IMR-90 (cell line): ENCODE measurements around the gene DDHD1. TPM values are rescaled to one million over a fixed set of nuclear protein-coding genes. Genes with fewer than 3 reads are reported as not detected.

Experiments
- ATAC-seq: fragments of 200-7000 bp; cut with Tn5 transposase; 2 replicates; pipeline ENCODE4 v1.9.1; 2020; ENCODE audit warnings: low read depth, mild to moderate bottlenecking, moderate library complexity
- BruUV-seq: library from RNA; stranded (reverse); fragments of 400-500 nt; replicated peaks from 2 replicates; lab custom pipeline; 2021; lab: Mats Ljungman, UMichigan
- CTCF ChIA-PET: fragments of 300-600 bp; formaldehyde crosslinking; extraction: SDS; loops from one replicate; lab custom pipeline; 2021; ENCODE audit warnings: antibody characterized with exemption; lab: Yijun Ruan, JAX
- POLR2A ChIA-PET: fragments of 300-600 bp; sonication (Branson Sonifier 250); formaldehyde crosslinking; loops from one replicate; lab custom pipeline; 2022; ENCODE audit warnings: antibody characterized with exemption; ENCODE audit not compliant: unreplicated experiment; lab: Charles Lee
- DNase-seq: peaks from one replicate; pipeline ENCODE4 v3.0.0; 2013
- H2AFZ ChIP-seq: replicated peaks from 2 replicates; pipeline ENCODE3; 2013; ENCODE audit warnings: low read length, mild to moderate bottlenecking; ENCODE audit not compliant: poor library complexity
- H2AK5ac ChIP-seq: 2 replicates; pipeline ENCODE4 v1.6.1; 2013; ENCODE audit warnings: low read depth, low read length, inconsistent platforms
- H2AK9ac ChIP-seq: replicated peaks from 2 replicates; pipeline ENCODE3; 2013; ENCODE audit warnings: mild to moderate bottlenecking, low read depth, low read length, moderate library complexity; ENCODE audit not compliant: poor library complexity
- H2BK120ac ChIP-seq: 2 replicates; pipeline ENCODE4 v1.6.1; 2013; ENCODE audit warnings: low read depth, low read length, inconsistent platforms
- H2BK15ac ChIP-seq: 3 replicates; pipeline ENCODE4 v1.6.1; 2013; ENCODE audit warnings: low read depth, low read length, inconsistent platforms
- H2BK20ac ChIP-seq: 2 replicates; pipeline ENCODE4 v1.6.1; 2013; ENCODE audit warnings: low read depth, mild to moderate bottlenecking, inconsistent platforms, low read length, moderate library complexity
- H2BK5ac ChIP-seq: 2 replicates; pipeline ENCODE4 v1.6.1; 2013; ENCODE audit warnings: mild to moderate bottlenecking, low read depth, low read length, inconsistent platforms; ENCODE audit not compliant: poor library complexity, severe bottlenecking
- H3K14ac ChIP-seq: replicated peaks from 2 replicates; pipeline ENCODE4 v1.6.1; 2013; ENCODE audit warnings: low read depth, low read length, inconsistent platforms
- H3K18ac ChIP-seq: 2 replicates; pipeline ENCODE4 v1.6.1; 2013; ENCODE audit warnings: low read depth, low read length, control low read depth
- H3K23ac ChIP-seq: 2 replicates; pipeline ENCODE4 v1.6.1; 2013; ENCODE audit warnings: low read depth, low read length, inconsistent platforms
- H3K27ac ChIP-seq: 2 replicates; pipeline ENCODE4 v1.5.1; 2013; ENCODE audit warnings: mild to moderate bottlenecking, control low read depth, low read length; ENCODE audit not compliant: insufficient read depth
- H3K27me3 ChIP-seq: 2 replicates; pipeline ENCODE4 v1.6.1; 2013; ENCODE audit warnings: low read length; ENCODE audit not compliant: control insufficient read depth, insufficient read depth
- H3K36me3 ChIP-seq: 2 replicates; pipeline ENCODE4 v1.6.1; 2013; ENCODE audit warnings: low read length, mixed read lengths; ENCODE audit not compliant: control insufficient read depth, insufficient read depth
- H3K4ac ChIP-seq: 2 replicates; pipeline ENCODE4 v1.6.1; 2013; ENCODE audit warnings: low read depth, low read length, inconsistent platforms
- H3K4me1 ChIP-seq: 2 replicates; pipeline ENCODE4 v1.6.1; 2013; ENCODE audit warnings: low read length, mixed read lengths; ENCODE audit not compliant: control insufficient read depth, insufficient read depth
- H3K4me2 ChIP-seq: 2 replicates; pipeline ENCODE4 v1.6.1; 2013; ENCODE audit warnings: low read depth, mild to moderate bottlenecking, control low read depth, low read length, moderate library complexity
- H3K4me3 ChIP-seq: 2 replicates; pipeline ENCODE4 v1.5.1; 2013; ENCODE audit warnings: low read depth, mild to moderate bottlenecking, control low read depth, low read length, moderate library complexity; ENCODE audit not compliant: insufficient read depth
- H3K56ac ChIP-seq: 2 replicates; pipeline ENCODE4 v1.6.1; 2013; ENCODE audit warnings: low read length, inconsistent platforms; ENCODE audit not compliant: insufficient read depth; ENCODE audit errors: extremely low read depth
- H3K79me1 ChIP-seq, 2 experiments: 2 replicates each; pipeline ENCODE4 v1.6.1; 2013; ENCODE audit warnings: low read length in 2 of 2, inconsistent platforms in 1 of 2, low read depth in 1 of 2
- H3K9ac ChIP-seq: 2 replicates; pipeline ENCODE4 v1.6.1; 2013; ENCODE audit warnings: low read depth, low read length, control low read depth
- H3K9me1 ChIP-seq: 2 replicates; pipeline ENCODE4 v1.6.1; 2013; ENCODE audit warnings: low read length, inconsistent platforms; ENCODE audit not compliant: insufficient read depth
- H3K9me3 ChIP-seq: 2 replicates; pipeline ENCODE4 v1.6.1; 2013; ENCODE audit warnings: low read length; ENCODE audit not compliant: control insufficient read depth, insufficient read depth
- H4K20me1 ChIP-seq: 2 replicates; pipeline ENCODE4 v1.6.1; 2013; ENCODE audit warnings: low read length, inconsistent platforms; ENCODE audit not compliant: insufficient read depth
- H4K5ac ChIP-seq: 2 replicates; pipeline ENCODE4 v1.6.1; 2013; ENCODE audit warnings: mild to moderate bottlenecking, low read depth, low read length, control low read depth
- H4K8ac ChIP-seq, 2 experiments: 2 replicates each; pipeline ENCODE4 v1.6.1; 2013; ENCODE audit warnings: low read depth in 2 of 2, low read length in 2 of 2, control low read depth in 1 of 2, inconsistent platforms in 1 of 2
- H4K91ac ChIP-seq: 2 replicates; pipeline ENCODE4 v1.6.1; 2013; ENCODE audit warnings: low read depth, low read length, inconsistent platforms; ENCODE audit not compliant: insufficient read depth
- BHLHE40 ChIP-seq: fragments of 150-350 bp; IDR thresholded peaks from 2 replicates; pipeline ENCODE4 v1.6.1; 2016; ENCODE audit warnings: mild to moderate bottlenecking, low read depth, low read length
- CTCF ChIP-seq: conservative IDR thresholded peaks from 2 replicates; pipeline ENCODE4 v1.5.1; 2012; ENCODE audit warnings: mild to moderate bottlenecking, low read depth, low read length, improper control_type of control experiment
- FOS ChIP-seq: fragments of 150-350 bp; IDR thresholded peaks from 2 replicates; pipeline ENCODE4 v1.6.1; 2016; ENCODE audit warnings: low read depth, low read length
- MAZ ChIP-seq: IDR thresholded peaks from 2 replicates; pipeline ENCODE4 v1.6.1; 2012; ENCODE audit warnings: low read depth, mild to moderate bottlenecking, low read length, improper control_type of control experiment, moderate library complexity, borderline replicate concordance
- MXI1 ChIP-seq: IDR thresholded peaks from 2 replicates; pipeline ENCODE4 v1.6.1; 2012; ENCODE audit warnings: low read depth, mild to moderate bottlenecking, low read length, moderate library complexity, borderline replicate concordance
- NFE2L2 ChIP-seq: fragments of 150-350 bp; IDR thresholded peaks from 2 replicates; pipeline ENCODE4 v1.6.1; 2016; ENCODE audit warnings: low read depth, mild to moderate bottlenecking, low read length
- RAD21 ChIP-seq: IDR thresholded peaks from 2 replicates; pipeline ENCODE4 v1.6.1; 2012; ENCODE audit warnings: low read length, improper control_type of control experiment
- RCOR1 ChIP-seq: IDR thresholded peaks from 2 replicates; pipeline ENCODE4 v1.6.1; 2012; ENCODE audit warnings: mild to moderate bottlenecking, low read length, improper control_type of control experiment; ENCODE audit not compliant: insufficient replicate concordance
- RFX5 ChIP-seq: IDR thresholded peaks from 2 replicates; pipeline ENCODE4 v1.8.0; 2012; ENCODE audit warnings: low read depth, mild to moderate bottlenecking, low read length, moderate library complexity
- SMC3 ChIP-seq: fragments of 150-350 bp; IDR thresholded peaks from 2 replicates; pipeline ENCODE4 v1.6.1; 2016; ENCODE audit warnings: low read depth, mild to moderate bottlenecking, antibody characterized with exemption, low read length, moderate library complexity
- USF2 ChIP-seq: fragments of 150-350 bp; IDR thresholded peaks from 2 replicates; pipeline ENCODE4 v1.6.1; 2017; ENCODE audit warnings: mild to moderate bottlenecking, antibody characterized with exemption, low read length, low read depth
- WGBS, 2 experiments: methylation state at CpG; one replicate each; pipeline versions ENCODE4 v1.1.5 to v1.1.7; 2013; ENCODE audit warnings: missing lambda C conversion rate in 2 of 2; ENCODE audit not compliant: insufficient read length in 1 of 2; ENCODE audit errors: extremely low coverage in 2 of 2; 5-methylcytosine and 5-hydroxymethylcytosine counted together
- dilution Hi-C: fragments of 300-500 bp; cut with HindIII; formaldehyde crosslinking; loops from one replicate; pipeline ENCODE4 v1.14.3; 2018; ENCODE audit warnings: low sequenced_read_pairs; ENCODE audit not compliant: unreplicated experiment
- in situ Hi-C: fragments of 300-500 bp; cut with MboI; formaldehyde crosslinking; loops from 3 replicates; pipeline ENCODE4 v1.14.3; 2019; ENCODE audit warnings: low sequenced_read_pairs, inconsistent platforms, mixed read lengths
- intact Hi-C: fragments of 100-400 bp; cut with micrococcal nuclease; formaldehyde crosslinking; loops from 2 replicates; pipeline ENCODE4 v1.10.0; 2022
- polyA plus RNA-seq, 3 experiments: library from polyadenylated mRNA; depleted of rRNA; stranded (reverse); fragments of >200 nt; gene quantifications; 2 replicates each; pipeline ENCODE4 v1.2.3, GENCODE V29; 2012; ENCODE audit warnings: low replicate concordance in 1 of 3
- total RNA-seq: library from RNA; depleted of rRNA; stranded (reverse); fragments of >200 nt; gene quantifications from 2 replicates; pipeline ENCODE4 v1.2.3, GENCODE V29; 2012

DDHD1 gene
- total and polyA plus RNA-seq, 2 of the 4 experiments (the other 2 are of a cell fraction): 4.5 to 9.0 TPM

- no peak for TF ChIP-seq BHLHE40
- TF ChIP-seq USF2: no peak
- no peak for TF ChIP-seq RCOR1
- TF ChIP-seq MXI1: no peak
- no peak for TF ChIP-seq NFE2L2
- TF ChIP-seq CTCF: no peak
- TF ChIP-seq RAD21: no peak
- TF ChIP-seq SMC3: no peak
- no peak for TF ChIP-seq RFX5
- no peak for TF ChIP-seq MAZ
- TF ChIP-seq FOS: no peak
- no peak overlapping the region for H2BK120ac ChIP-seq
- no peak overlapping the region for H3K4ac ChIP-seq
- no peak overlapping the region for H3K18ac ChIP-seq
- H3K14ac ChIP-seq: no peak overlapping the region
- H2AFZ ChIP-seq: no peak overlapping the region
- H3K56ac ChIP-seq: no peak overlapping the region
- no peaks in the 10 kb centered on the region for H3K4me1 ChIP-seq
- H3K9me1 ChIP-seq: no peaks in the 10 kb centered on the region
- no peak overlapping the region for H2AK9ac ChIP-seq
- H4K91ac ChIP-seq: no peak overlapping the region
- no peak overlapping the region for H3K27ac ChIP-seq
- intact Hi-C loops: no loop called here
- H2BK5ac ChIP-seq: no peak overlapping the region
- H3K23ac ChIP-seq: no peak overlapping the region
- no peaks in the 10 kb centered on the region for H3K36me3 ChIP-seq
- in situ Hi-C loops: no loop called here
- CTCF ChIA-PET: no interaction called here
- H3K4me3 ChIP-seq: no peak overlapping the region
- POLR2A ChIA-PET: no interaction called here
- dilution Hi-C loops: no loop called here
- H3K27me3 ChIP-seq: peaks cover 6% of the 10 kb centered on the region
- H3K9me3 ChIP-seq: peaks cover 2% of the 10 kb centered on the region; the same call in 1 of the 2 replicates
- no CpG with 5 or more reads among the region's 5 CpGs for WGBS, 2 experiments
- no peak overlapping the region for H3K4me2 ChIP-seq
- no TSS peak for BruUV-seq
- no peak overlapping the region for H4K5ac ChIP-seq
- no peak overlapping the region for H2BK20ac ChIP-seq
- no peak overlapping the region for H4K8ac ChIP-seq
- no peak overlapping the region for H2AK5ac ChIP-seq
- no peak overlapping the region for H3K9ac ChIP-seq
- no peak for DNase-seq
- no peaks in the 10 kb centered on the region for H4K20me1 ChIP-seq
- H2BK15ac ChIP-seq: no peak overlapping the region
- H3K79me1 ChIP-seq: no peaks in the 10 kb centered on the region
- no peak for ATAC-seq
These were observed 42.8 kb upstream of the DDHD1 start for GRCh38 chr14:53195949-53196348.
